HFF-Myc (cell line): ENCODE results near the gene EGF.

Experiments used
- DNase-seq: peaks from one replicate; pipeline ENCODE4 v3.0.0-alpha.2; 2011; ENCODE audit warnings: low read depth; ENCODE audit errors: extremely low read depth
- H3K4me3 ChIP-seq: replicated peaks from 2 replicates; pipeline ENCODE4 v1.5.1; 2011; ENCODE audit warnings: low read depth, mild to moderate bottlenecking, control low read depth, low read length
- CTCF ChIP-seq: IDR thresholded peaks from 2 replicates; pipeline ENCODE4 v1.5.1; 2012; ENCODE audit warnings: mild to moderate bottlenecking, low read depth, low read length, control low read depth; ENCODE audit errors: missing control alignments

EGF gene

GRCh38 chr4:109912706-109913595 lies at the start of gene EGF:
Gene EGF (plus strand): TSS chr4:109912883. CDS start chr4:109913336, 453 bp downstream.
- no peak for TF ChIP-seq CTCF
- H3K4me3 ChIP-seq: no peak within 1 kb of the TSS
- peak; percentile 24 for DNase-seq

- DNase-seq: no peak
- no peak overlapping the region for H3K4me3 ChIP-seq
- no peak for TF ChIP-seq CTCF
These were observed 48.5 kb upstream of the EGF start for GRCh38 chr4:109864134-109864533.

GRCh38 chr4:109870061-109870460 lies 42.6 kb upstream of the EGF start:
- H3K4me3 ChIP-seq: no peak overlapping the region
- no peak for DNase-seq
- TF ChIP-seq CTCF: no peak

- TF ChIP-seq CTCF: no peak
- H3K4me3 ChIP-seq: no peak overlapping the region
- DNase-seq: no peak
These were observed 40.6 kb upstream of the EGF start for GRCh38 chr4:109872065-109872464.

GRCh38 chr4:109872950-109873656 lies 39.6 kb upstream of the EGF start:
- TF ChIP-seq CTCF: no peak
- no peak for DNase-seq
- no peak overlapping the region for H3K4me3 ChIP-seq

- no peak overlapping the region for H3K4me3 ChIP-seq
- peak; percentile 16 for DNase-seq
- TF ChIP-seq CTCF: no peak
These were observed 38.7 kb upstream of the EGF start for GRCh38 chr4:109873791-109874514.
